GM21825 (cell line): ENCODE results near the gene ZNF331.

Experiments used
- ATAC-seq: cut with Tn5 transposase; IDR thresholded peaks from one replicate; pipeline ENCODE4 v1.9.1; 2021; ENCODE audit warnings: mild to moderate bottlenecking, moderate library complexity; ENCODE audit not compliant: unreplicated experiment

The ZNF331 gene

GRCh38 chr19:53555352-53555751 is 17.4 kb downstream of the ZNF331 start:
- ATAC-seq, result no peak

- ATAC-seq, result no peak
These were observed 33.4 kb downstream of the ZNF331 start for GRCh38 chr19:53571339-53571738.

DNA sequence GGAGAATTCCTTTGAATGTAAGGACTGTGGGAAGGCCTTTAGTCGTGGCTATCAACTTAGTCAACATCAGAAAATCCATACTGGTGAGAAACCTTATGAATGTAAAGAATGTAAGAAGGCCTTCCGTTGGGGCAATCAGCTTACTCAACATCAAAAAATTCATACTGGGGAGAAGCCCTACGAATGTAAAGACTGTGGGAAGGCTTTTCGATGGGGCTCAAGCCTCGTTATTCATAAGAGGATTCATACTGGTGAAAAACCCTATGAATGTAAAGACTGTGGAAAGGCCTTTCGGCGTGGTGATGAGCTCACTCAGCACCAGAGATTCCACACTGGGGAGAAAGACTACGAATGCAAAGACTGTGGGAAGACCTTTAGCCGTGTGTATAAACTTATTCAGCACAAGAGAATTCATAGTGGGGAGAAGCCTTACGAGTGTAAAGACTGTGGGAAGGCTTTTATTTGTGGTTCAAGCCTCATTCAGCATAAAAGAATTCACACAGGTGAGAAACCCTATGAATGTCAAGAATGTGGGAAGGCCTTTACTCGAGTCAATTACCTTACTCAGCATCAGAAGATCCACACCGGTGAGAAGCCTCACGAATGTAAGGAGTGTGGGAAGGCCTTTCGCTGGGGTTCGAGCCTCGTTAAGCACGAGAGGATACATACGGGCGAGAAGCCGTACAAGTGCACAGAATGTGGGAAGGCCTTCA is 39.2 kb downstream of the ZNF331 start:
- ATAC-seq, result no peak

GRCh38 chr19:53577968-53578367 is 40.0 kb downstream of the ZNF331 start:
- ATAC-seq, result no peak

GRCh38 chr19:53579518-53579917 is 41.6 kb downstream of the ZNF331 start:
- no peak for ATAC-seq

- no peak for ATAC-seq
These were observed 43.2 kb downstream of the ZNF331 start for GRCh38 chr19:53580871-53581835.

DNA sequence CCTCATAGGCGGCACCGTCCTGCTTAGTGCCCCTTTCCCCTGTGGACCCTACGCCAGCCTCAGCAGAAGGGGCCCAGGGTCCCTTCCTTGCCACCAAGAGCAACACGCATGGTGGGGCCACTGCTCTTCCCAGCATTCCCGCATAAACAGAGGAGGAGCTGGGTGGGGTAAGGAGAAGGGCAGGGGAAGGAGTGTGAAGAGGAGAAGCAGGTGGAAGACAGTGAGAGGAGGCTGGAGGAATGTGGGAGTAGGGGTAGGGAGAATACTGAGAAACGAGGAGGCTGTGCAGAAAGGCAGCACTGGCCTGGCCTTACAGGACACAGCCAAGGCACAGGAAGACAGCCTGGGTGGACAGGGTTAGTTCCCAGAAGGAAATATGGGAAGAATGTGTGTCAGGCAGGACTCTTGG is 43.9 kb downstream of the ZNF331 start:
- ATAC-seq, result no peak

GRCh38 chr19:53583181-53583580 is 45.2 kb downstream of the ZNF331 start:
- ATAC-seq, result no peak

GRCh38 chr19:53586277-53586691 is 48.3 kb downstream of the ZNF331 start:
- ATAC-seq, result no peak

DNA sequence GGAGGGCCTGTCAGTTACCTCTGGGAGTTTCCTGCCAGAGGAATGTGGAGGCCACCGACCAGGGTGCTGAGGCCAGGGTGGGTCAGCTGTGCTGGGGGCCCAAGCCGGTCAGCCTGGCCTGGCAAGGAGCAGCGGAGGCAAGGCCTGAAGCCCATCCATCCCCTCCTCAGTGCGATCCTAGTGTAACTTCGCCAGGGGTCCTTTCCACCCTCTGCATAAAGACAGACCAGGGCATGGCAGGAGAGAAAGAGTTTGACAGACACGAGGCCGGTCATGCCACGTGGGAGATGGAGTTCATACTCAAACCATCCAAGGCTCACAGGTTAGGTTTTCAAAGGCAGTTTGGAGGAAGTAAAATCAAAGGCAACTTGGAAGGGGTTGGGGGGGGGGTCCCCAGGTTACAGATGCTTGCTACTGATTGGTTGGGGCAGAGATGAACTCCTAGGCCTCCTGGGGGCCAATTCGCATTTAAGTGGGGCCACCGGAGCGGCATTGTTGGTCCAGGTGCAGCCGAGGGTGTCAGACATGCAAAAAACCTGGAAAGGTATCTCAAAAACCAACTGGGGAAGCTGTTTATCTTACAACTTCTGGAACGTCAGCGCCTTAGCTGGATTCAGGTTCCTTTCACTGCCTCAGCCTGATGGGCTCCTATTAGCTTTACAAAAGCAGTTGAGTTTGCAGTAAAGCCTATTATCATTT is 57.0 kb downstream of the ZNF331 start:
- ATAC-seq, result no peak

GRCh38 chr19:53595510-53595867 is 57.5 kb downstream of the ZNF331 start:
- no peak for ATAC-seq

GRCh38 chr19:53596056-53596455 is 58.1 kb downstream of the ZNF331 start:
- no peak for ATAC-seq

DNA sequence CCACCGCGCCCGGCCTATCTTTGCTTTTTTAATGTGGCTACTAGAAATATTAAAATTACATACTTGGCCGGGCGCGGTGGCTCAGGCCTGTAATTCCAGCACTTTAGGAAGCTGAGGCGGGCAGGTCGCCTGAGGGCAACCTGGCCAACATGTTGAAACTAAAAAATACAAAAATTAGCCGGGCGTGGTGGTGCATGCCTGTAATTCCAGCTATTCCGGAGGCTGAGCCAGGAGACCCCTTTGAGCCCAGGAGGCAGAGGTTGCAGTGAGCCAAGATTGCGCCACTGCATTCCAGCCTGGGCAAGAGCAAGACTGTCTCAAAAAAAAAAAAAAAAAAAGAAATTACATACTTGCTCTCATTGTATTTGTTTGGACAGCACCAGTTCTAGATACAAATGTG is 59.1 kb downstream of the ZNF331 start:
- ATAC-seq, result no peak

- ATAC-seq, result no peak
These were observed 60.4 kb downstream of the ZNF331 start for GRCh38 chr19:53598361-53598760.

DNA sequence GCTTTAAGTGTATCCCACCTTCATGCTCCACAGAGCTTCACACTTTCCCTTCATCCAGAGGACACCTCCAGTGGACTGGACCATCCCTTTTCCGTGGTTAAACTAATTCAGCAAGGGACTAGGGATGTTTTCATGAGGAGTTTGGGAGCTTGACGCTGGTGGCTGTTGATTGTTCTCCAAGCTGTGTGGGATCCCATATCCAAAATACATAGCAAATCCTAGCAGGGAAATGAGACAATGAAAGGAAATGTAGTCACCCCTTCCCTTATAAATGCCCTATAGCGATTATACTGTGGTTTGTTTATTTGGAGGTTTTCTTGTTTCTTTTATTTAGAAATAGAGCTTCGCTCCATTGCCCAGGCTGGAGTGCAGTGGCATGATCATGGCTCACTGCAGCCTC is 62.3 kb downstream of the ZNF331 start:
- ATAC-seq, result no peak

DNA sequence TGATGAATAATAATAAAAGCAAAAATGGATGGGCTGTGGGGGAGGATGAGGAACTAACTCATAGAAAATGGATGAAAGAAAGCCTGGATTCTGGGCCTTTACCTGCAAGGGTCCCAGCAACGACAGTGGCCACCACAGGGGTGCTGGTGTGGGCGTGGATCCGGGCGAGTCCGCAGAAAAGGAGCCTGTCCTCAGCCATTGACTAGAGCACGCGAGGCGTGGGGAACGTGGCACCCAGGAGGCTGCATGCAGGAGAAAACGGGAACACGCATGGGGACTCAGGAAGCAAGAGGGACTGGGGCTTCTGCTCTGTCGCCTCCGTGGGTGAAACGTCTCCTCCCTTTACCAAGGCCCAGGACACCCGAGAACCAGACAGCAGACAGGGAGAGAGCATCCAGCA is 68.1 kb downstream of the ZNF331 start:
- ATAC-seq, result no peak

GRCh38 chr19:53608381-53608780 is 70.4 kb downstream of the ZNF331 start:
- ATAC-seq, result no peak

- no peak for ATAC-seq
These were observed 75.0 kb downstream of the ZNF331 start for GRCh38 chr19:53612762-53613526.

GRCh38 chr19:53621885-53622740 is 84.2 kb downstream of the ZNF331 start:
- ATAC-seq, result no peak
